ENCODE measurements around the gene ALDH3B1.
A peak's percentile ranks its signal among the peaks of the same experiment; 100 is the strongest.
"Not testable (repeated sequence)": the region's sequence is repeated elsewhere in the genome, so short reads cannot be mapped to it uniquely, and the experiment has no call there.

The ALDH3B1 gene

GRCh38 chr11:68010090-68011041, at the start of gene ALDH3B1:
Gene ALDH3B1 (plus strand): TSS chr11:68010327. CDS start chr11:68015298, 4,971 bp downstream.
- DNase-seq = peak; percentile 94

- DNase-seq = not testable (repeated sequence)
Observed at GRCh38 chr11:67963217-67963616, 46.9 kb upstream of the ALDH3B1 start.

GRCh38 chr11:67963879-67964278, 46.2 kb upstream of the ALDH3B1 start:
- not testable (repeated sequence) for DNase-seq

- not testable (repeated sequence) for DNase-seq
Observed at GRCh38 chr11:67964746-67965145, 45.4 kb upstream of the ALDH3B1 start.

GRCh38 chr11:67965830-67966348, 44.2 kb upstream of the ALDH3B1 start:
- DNase-seq = not testable (repeated sequence)

- DNase-seq = not testable (repeated sequence)
Observed at GRCh38 chr11:67974746-67975145, 35.4 kb upstream of the ALDH3B1 start.

GRCh38 chr11:67978766-67979418, 31.2 kb upstream of the ALDH3B1 start:
- not testable (repeated sequence) for DNase-seq

GRCh38 chr11:67981226-67981625, 28.9 kb upstream of the ALDH3B1 start:
- DNase-seq = not testable (repeated sequence)

- not testable (repeated sequence) for DNase-seq
Observed at GRCh38 chr11:67982255-67982857, 27.8 kb upstream of the ALDH3B1 start.

- DNase-seq = no peak
Observed at GRCh38 chr11:67983951-67984350, 26.2 kb upstream of the ALDH3B1 start.

GRCh38 chr11:67985302-67985701, 24.8 kb upstream of the ALDH3B1 start:
- not testable (repeated sequence) for DNase-seq

- not testable (repeated sequence) for DNase-seq
Observed at GRCh38 chr11:67990546-67991346, 19.4 kb upstream of the ALDH3B1 start.

- DNase-seq = not testable (repeated sequence)
Observed at GRCh38 chr11:67991347-67992121, 18.6 kb upstream of the ALDH3B1 start.

GRCh38 chr11:67993821-67994220, 16.3 kb upstream of the ALDH3B1 start:
- DNase-seq = not testable (repeated sequence)

- DNase-seq = not testable (repeated sequence)
Observed at GRCh38 chr11:67994387-67994786, 15.7 kb upstream of the ALDH3B1 start.

- DNase-seq = not testable (repeated sequence)
Observed at GRCh38 chr11:67995129-67995528, 15.0 kb upstream of the ALDH3B1 start.

GRCh38 chr11:67995579-67995978, 14.5 kb upstream of the ALDH3B1 start:
- DNase-seq = not testable (repeated sequence)

- no peak for DNase-seq
Observed at GRCh38 chr11:67996051-67996450, 14.1 kb upstream of the ALDH3B1 start.

- peak; percentile 37 for DNase-seq
Observed at GRCh38 chr11:67996622-67997474, 13.3 kb upstream of the ALDH3B1 start.

- DNase-seq = no peak
Observed at GRCh38 chr11:67997475-67997921, 12.6 kb upstream of the ALDH3B1 start.

All from EL (cell line).